ENCODE measurements around the gene CD68. TPM values are rescaled to one million over a fixed set of nuclear protein-coding genes. Genes with fewer than 3 reads are reported as not detected.

The CD68 gene
- total RNA-seq, 2 experiments from 2014 or later: 10.0 to 26.7 TPM

DNA sequence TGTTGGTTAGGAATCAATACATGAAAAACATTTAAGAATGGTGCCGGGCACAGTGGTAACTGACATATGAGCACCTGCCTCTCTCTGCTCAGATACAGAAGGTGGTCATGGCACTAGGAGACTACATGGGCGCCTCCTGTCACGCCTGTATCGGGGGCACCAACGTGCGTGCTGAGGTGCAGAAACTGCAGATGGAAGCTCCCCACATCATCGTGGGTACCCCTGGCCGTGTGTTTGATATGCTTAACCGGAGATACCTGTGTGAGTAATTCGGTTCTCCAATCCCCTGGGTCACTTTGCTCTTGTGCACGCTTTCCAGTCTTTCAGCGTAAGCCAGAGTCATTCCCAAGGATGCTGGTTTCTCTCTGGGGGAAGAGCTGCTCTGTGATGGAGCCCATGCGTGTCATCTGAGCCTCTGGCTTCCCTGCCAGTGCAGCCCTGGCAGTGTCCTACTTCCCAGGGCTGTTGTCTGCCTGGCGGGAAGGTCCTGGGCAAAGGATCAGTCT lies 3.0 kb upstream of the CD68 start:
- no peaks in the 10 kb centered on the region for H3K27me3 Mint-ChIP-seq
- H3K9me3 Mint-ChIP-seq (ENCODE audit: low read depth): no peaks in the 10 kb centered on the region
- CTCF ChIA-PET: interaction anchor here (0.7 to 1.5 kb wide), 3 partner anchors 35 to 252 kb away, joined by 3 read pairs; no protein-coding TSS in a partner anchor
- ATAC-seq (no peak), DNase-seq (peak; percentile 40)
- H3K27ac Mint-ChIP-seq: peak overlapping the region; percentile 66
- peaks cover 73% of the 10 kb centered on the region for H3K36me3 Mint-ChIP-seq
- H3K4me1 Mint-ChIP-seq: peaks cover 78% of the 10 kb centered on the region
- peak overlapping the region; percentile 95 for H3K4me3 Mint-ChIP-seq

DNA sequence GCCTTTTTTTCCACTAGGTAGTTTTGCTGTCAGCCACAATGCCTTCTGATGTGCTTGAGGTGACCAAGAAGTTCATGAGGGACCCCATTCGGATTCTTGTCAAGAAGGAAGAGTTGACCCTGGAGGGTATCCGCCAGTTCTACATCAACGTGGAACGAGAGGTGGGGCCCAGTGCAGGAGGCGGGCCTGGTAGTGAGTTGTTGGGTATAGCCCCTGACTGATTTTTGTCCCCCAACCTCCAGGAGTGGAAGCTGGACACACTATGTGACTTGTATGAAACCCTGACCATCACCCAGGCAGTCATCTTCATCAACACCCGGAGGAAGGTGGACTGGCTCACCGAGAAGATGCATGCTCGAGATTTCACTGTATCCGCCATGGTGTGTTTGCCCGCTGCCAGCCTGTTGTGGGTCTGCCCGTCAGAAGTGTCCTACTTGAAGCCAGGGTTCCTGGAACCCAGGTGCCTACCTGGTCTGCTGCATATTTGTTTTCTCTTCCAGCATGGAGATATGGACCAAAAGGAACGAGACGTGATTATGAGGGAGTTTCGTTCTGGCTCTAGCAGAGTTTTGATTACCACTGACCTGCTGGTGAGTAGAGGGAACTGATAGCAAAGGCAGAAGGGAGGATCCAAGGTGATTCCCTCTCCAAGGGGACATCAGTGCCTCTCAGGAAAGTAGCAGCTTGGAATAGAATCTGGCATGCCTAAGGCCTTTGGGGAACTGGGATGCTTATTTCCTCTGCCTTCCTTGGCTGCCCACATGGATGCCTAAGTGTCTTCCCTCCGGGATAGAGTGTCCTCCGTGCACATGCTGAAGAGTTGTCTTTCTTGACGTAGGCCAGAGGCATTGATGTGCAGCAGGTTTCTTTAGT lies 1.9 kb upstream of the CD68 start:
- no peaks in the 10 kb centered on the region for H3K9me3 Mint-ChIP-seq (ENCODE audit: low read depth)
- DNase-seq: peak; percentile 41
- H3K36me3 Mint-ChIP-seq: peaks cover 74% of the 10 kb centered on the region
- peak overlapping the region; percentile 92 for H3K27ac Mint-ChIP-seq
- peaks cover 83% of the 10 kb centered on the region for H3K4me1 Mint-ChIP-seq
- no peaks in the 10 kb centered on the region for H3K27me3 Mint-ChIP-seq
- no peak for ATAC-seq
- H3K4me3 Mint-ChIP-seq: peak overlapping the region; percentile 2
- CTCF ChIA-PET: interaction anchor here (0.7 kb wide), 1 partner anchor 63 kb away, joined by 3 read pairs; no protein-coding TSS in a partner anchor

GRCh38 chr17:7579834-7580603 lies 581 bp downstream of the CD68 start:
- H3K9me3 Mint-ChIP-seq (ENCODE audit: low read depth): no peaks in the 10 kb centered on the region
- peaks cover 61% of the 10 kb centered on the region for H3K36me3 Mint-ChIP-seq
- DNase-seq: peak; percentile 69

DNA sequence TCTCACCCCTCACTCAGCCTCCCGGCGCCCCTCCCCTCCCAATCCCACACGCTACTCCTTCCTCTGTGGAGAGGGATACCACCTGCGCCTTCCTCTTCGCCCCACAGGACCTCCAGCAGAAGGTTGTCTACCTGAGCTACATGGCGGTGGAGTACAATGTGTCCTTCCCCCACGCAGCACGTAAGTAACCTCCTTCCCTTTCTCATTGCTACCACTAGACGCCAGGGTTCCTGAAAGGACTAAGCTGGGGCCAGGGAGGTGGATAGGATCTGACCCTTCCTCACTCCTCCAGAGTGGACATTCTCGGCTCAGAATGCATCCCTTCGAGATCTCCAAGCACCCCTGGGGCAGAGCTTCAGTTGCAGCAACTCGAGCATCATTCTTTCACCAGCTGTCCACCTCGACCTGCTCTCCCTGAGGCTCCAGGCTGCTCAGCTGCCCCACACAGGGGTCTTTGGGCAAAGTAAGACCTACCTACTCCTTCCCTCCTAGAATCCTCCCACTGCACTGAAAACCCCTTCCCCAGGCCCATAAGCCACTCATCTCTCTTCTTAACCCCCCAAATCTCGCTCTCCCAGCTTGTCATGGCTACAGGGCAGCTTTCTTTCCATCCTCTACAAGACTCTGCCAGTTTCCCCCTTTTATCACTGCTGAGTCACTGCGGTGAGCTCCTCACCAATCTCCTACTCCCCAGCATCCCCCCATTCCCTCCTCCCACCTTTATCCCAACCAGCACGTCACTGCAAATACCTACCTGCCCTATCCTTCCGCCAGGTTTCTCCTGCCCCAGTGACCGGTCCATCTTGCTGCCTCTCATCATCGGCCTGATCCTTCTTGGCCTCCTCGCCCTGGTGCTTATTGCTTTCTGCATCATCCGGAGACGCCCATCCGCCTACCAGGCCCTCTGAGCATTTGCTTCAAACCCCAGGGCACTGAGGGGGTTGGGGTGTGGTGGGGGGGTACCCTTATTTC lies 1.5 kb downstream of the CD68 start:
- Mint-ChIP-seq H3K36me3 (peaks cover 52% of the 10 kb centered on the region), H3K27ac (peak overlapping the region; percentile 92), H3K27me3 (no peaks in the 10 kb centered on the region), H3K4me3 (peak overlapping the region; percentile 27), H3K9me3 (ENCODE audit: low read depth) (no peaks in the 10 kb centered on the region), H3K4me1 (peaks cover 83% of the 10 kb centered on the region)
- CTCF ChIA-PET: interaction anchor here (0.9 to 1.4 kb wide), 4 partner anchors 8 to 107 kb away, joined by 3 to 9 read pairs (median 4); partner anchors contain the start of genes SENP3 and TP53
- DNase-seq (no peak), ATAC-seq (no peak)

More at GRCh38 chr17:7579834-7580603, 581 bp downstream of the CD68 start:
- CTCF ChIA-PET: interaction anchor here (0.8 to 2.1 kb wide), 10 partner anchors 9 to 284 kb away, joined by 3 to 9 read pairs (median 4); partner anchors contain the start of genes SENP3, SOX15 and TP53
- Mint-ChIP-seq H3K27me3 (no peaks in the 10 kb centered on the region), H3K4me3 (peak overlapping the region; percentile 71), H3K27ac (peak overlapping the region; percentile 92), H3K4me1 (peaks cover 84% of the 10 kb centered on the region)
- no peak for ATAC-seq

DNA sequence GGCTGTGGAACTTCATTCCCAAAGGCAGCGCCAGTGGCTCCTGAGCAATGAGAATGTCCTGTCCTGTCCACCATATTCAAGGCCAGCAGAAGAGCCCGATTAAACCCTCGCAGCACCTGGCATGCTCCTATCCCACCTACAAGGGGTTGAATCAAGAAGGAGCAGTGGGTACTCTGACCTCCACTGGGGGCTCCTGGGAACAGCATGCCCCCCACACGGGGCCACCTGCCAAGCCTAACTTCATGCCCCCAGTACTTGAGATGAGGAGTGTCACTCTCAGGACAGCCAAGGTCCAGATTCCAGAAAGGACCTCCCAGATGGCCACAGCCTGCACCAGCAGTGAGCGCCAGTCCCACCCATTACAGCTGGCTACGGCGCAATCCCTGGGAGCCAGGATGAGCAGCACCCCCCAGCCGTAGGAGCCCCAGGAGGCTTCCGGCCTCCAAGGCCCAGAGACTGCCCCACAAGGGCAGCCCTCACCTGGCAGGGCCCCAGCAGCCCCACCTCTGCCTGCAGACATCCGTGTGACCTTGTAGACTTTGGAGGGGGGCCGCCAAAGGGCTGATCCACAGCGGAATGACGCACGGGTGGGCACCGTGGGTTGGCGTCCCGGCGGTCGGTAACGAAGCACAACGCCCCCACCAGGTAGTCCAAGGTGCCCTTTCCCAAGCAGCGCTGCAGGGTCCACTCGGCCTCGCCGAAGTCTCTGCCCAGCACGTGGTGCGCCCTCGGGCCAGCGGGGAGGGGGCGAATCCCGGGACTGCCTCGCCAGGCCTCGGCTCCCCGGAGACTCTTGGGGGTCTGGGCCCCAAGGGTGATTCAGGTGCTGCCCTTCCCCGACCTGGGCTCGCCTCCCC lies 3.2 kb downstream of the CD68 start:
- CTCF ChIA-PET: interaction anchor here (1.0 to 9.7 kb wide), 4 partner anchors 7 to 104 kb away, joined by 3 to 81 read pairs (median 22); partner anchors contain the start of genes SENP3, TP53 and WRAP53
- peaks cover 70% of the 10 kb centered on the region for H3K4me1 Mint-ChIP-seq
- H3K27ac Mint-ChIP-seq: peak overlapping the region; percentile 99
- H3K9me3 Mint-ChIP-seq (ENCODE audit: low read depth): no peaks in the 10 kb centered on the region
- peak overlapping the region; percentile 84 for H3K4me3 Mint-ChIP-seq
- no peak for ATAC-seq
- peaks cover 40% of the 10 kb centered on the region for H3K36me3 Mint-ChIP-seq
- no peaks in the 10 kb centered on the region for H3K27me3 Mint-ChIP-seq
- DNase-seq: no peak

DNA sequence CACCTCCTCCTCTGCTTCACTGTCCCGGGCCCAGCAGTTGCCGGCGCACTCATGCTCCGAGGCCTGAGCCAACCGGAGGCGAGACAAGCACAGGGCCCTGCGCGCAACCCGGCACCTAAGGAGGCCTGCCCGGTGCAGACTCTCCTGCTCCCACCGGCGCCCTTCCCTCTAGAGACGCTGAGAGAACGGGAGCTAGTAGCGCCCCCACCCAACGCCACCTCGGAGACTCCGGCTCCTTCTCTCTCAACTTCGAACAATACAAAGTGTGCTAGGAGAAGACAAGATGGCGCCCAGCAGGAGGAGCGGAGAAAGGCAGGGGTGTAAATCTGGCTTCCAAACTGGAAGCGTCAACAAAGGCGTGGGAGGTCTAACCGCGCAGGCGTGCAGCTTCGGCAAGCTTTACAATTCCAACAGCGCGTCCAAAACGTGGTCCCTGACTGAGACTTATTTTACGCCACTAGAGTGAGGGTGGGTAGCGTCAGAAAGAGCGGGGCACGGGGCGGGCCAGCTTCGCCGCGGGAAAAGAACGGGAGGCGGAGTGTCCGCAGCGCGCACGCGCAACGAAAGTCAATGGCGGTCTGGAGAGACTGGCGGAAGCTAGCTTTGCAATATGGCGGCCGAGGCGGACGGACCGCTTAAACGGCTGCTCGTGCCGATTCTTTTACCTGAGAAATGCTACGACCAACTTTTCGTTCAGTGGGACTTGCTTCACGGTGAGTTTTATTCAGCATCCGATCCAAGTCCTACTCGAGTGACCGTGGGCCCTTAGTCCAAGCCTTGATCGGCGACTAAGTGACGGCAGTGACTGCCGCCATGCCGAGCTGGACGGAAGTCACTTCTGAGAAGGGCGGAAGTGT lies 4.0 kb downstream of the CD68 start, which contains the start of gene MPDU1:
MPDU1 (plus strand) TSS at position 600 of the 857 bp plus-strand sequence; CDS start at position 611, 11 bp downstream.
- no peaks in the 10 kb centered on the region for H3K27me3 Mint-ChIP-seq
- H3K9me3 Mint-ChIP-seq (ENCODE audit: low read depth): no peaks in the 10 kb centered on the region
- ATAC-seq: peak; percentile 81
- H3K27ac Mint-ChIP-seq: peak within 1 kb of the TSS; percentile 99
- CTCF ChIA-PET: interaction anchor here (0.8 to 9.7 kb wide), 12 partner anchors 8 to 147 kb away, joined by 3 to 81 read pairs (median 4); partner anchors contain the start of genes ATP1B2, FXR2, SENP3 and TP53
- DNase-seq: peak; percentile 97
- H3K4me3 Mint-ChIP-seq: peak within 1 kb of the TSS; percentile 84
- peaks cover 62% of the 10 kb centered on the region for H3K4me1 Mint-ChIP-seq
- peaks cover 33% of the 10 kb centered on the region for H3K36me3 Mint-ChIP-seq

GRCh38 chr17:7586673-7587419 lies 7.4 kb downstream of the CD68 start:
- no peak overlapping the region for H3K27ac Mint-ChIP-seq
- H3K4me3 Mint-ChIP-seq: no peak overlapping the region
- DNase-seq (no peak), ATAC-seq (no peak)
- H3K27me3 Mint-ChIP-seq: no peaks in the 10 kb centered on the region
- H3K4me1 Mint-ChIP-seq: peaks cover 31% of the 10 kb centered on the region
- no peaks in the 10 kb centered on the region for H3K9me3 Mint-ChIP-seq (ENCODE audit: low read depth)
- CTCF ChIA-PET: interaction anchor here (1.0 to 9.7 kb wide), 3 partner anchors 26 to 100 kb away, joined by 3 to 81 read pairs (median 6); partner anchors contain the start of genes FXR2, TP53 and WRAP53
- H3K36me3 Mint-ChIP-seq: peaks cover 24% of the 10 kb centered on the region

- H3K27ac Mint-ChIP-seq: no peak overlapping the region
- peaks cover 24% of the 10 kb centered on the region for H3K36me3 Mint-ChIP-seq
- ATAC-seq (no peak), DNase-seq (no peak)
- no peaks in the 10 kb centered on the region for H3K9me3 Mint-ChIP-seq (ENCODE audit: low read depth)
- H3K4me3 Mint-ChIP-seq: no peak overlapping the region
- CTCF ChIA-PET: interaction anchor here (1.7 to 9.7 kb wide), 2 partner anchors 27 to 99 kb away, joined by 6 to 81 read pairs; partner anchors contain the start of genes TP53 and WRAP53
- peaks cover 24% of the 10 kb centered on the region for H3K4me1 Mint-ChIP-seq
- no peaks in the 10 kb centered on the region for H3K27me3 Mint-ChIP-seq
These were observed 8.1 kb downstream of the CD68 start for GRCh38 chr17:7587420-7588151.

DNA sequence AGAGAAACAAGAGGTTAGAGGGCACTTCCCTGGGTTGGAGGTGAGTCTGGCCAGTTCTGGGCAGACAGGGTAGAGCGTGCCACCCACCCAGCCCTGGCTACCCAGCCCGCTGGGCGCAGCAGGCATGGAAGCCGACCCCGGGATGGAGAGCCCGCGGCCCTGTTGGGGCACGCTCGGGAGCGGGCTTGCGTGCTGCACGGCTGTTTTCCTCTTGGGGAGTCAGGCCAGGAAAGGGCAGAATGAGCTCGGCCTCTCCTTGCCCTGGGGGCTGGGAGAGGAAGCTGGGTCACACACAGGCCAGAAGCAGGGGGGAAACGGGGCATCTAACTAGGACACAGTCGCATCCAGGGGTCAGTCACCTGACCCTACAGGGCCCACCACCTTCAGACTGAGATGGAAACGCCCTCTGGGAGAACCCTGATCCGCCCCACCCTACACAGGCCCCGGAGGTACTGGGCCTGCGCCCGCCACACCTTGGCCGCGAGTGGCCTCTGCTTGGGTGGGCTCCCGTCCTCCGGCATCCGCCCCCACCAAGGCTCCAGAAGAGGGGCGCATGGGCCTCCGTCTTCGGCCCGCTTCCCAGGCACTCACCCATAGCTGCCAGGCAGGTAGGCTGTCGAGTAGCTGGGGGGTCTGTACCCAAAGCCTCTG lies 9.2 kb downstream of the CD68 start:
- no peaks in the 10 kb centered on the region for H3K27me3 Mint-ChIP-seq
- DNase-seq: no peak
- peaks cover 32% of the 10 kb centered on the region for H3K36me3 Mint-ChIP-seq
- CTCF ChIA-PET: interaction anchor here (0.5 to 9.7 kb wide), 32 partner anchors 8 to 306 kb away, joined by 3 to 81 read pairs (median 4); partner anchors contain the start of genes ATP1B2, CD68, FXR2 and POLR2A
- peaks cover 18% of the 10 kb centered on the region for H3K4me1 Mint-ChIP-seq
- H3K9me3 Mint-ChIP-seq (ENCODE audit: low read depth): no peaks in the 10 kb centered on the region
- ATAC-seq: no peak
- no peak overlapping the region for H3K4me3 Mint-ChIP-seq
- H3K27ac Mint-ChIP-seq: no peak overlapping the region

All from activated CD8-positive, alpha-beta memory T cell treated with anti-CD3 and anti-CD28 coated beads, Interleukin-2, amount 10 ng/mL, durations not matched to agents 7 days and 5 days (primary cell).